K562 (cell line): ENCODE results near the gene IL27RA. TPM values are rescaled to one million over a fixed set of nuclear protein-coding genes. Genes with fewer than 3 reads are reported as not detected.
A peak's percentile ranks its signal among the peaks of the same experiment; 100 is the strongest.

ENCODE experiments used
- ATAC-seq: fragments of 200-7000 bp; cut with Tn5 transposase; 3 replicates; pipeline ENCODE4 v1.9.1; 2020; ENCODE audit warnings: moderate library complexity
- Bru-seq: library from RNA; stranded (reverse); fragments of 400-500 nt; gene quantifications from one replicate; lab custom pipeline; 2021; lab: Mats Ljungman, UMichigan
- BruChase-seq, 2 experiments: library from RNA; stranded (reverse); fragments of 400-500 nt; gene quantifications; one replicate each; lab custom pipeline; 2021; lab: Mats Ljungman, UMichigan
- BruUV-seq: library from RNA; stranded (reverse); fragments of 400-500 nt; replicated peaks from 2 replicates; lab custom pipeline; 2021; lab: Mats Ljungman, UMichigan
- CTCF ChIA-PET: fragments of 300-600 bp; formaldehyde crosslinking; extraction: SDS; loops from one replicate; lab custom pipeline; 2021; ENCODE audit warnings: low intra/inter-chr PET ratio; lab: Yijun Ruan, JAX
- POLR2A ChIA-PET: fragments of 300-600, 350-650 bp; sonication (Branson Sonifier 250); formaldehyde crosslinking; extraction: SDS; loops from one replicate; lab custom pipeline; 2021; ENCODE audit warnings: antibody characterized with exemption, inconsistent platforms; lab: Yijun Ruan, JAX
- DNase-seq, 4 experiments: peaks; one replicate each; pipeline versions ENCODE4 v3.0.0 to v3.0.0-alpha.2; 2011 to 2018; ENCODE audit warnings: low spot score in 3 of 4, mixed read lengths in 3 of 4; ENCODE audit errors: extremely low read depth in 1 of 4
- FAIRE-seq: peaks from 2 replicates; lab custom pipeline; 2011; peaks lifted over from hg19 to GRCh38; lab: Jason Lieb, UNC
- H2AFZ ChIP-seq: 2 replicates; pipeline ENCODE4 v1.6.0; 2011; ENCODE audit warnings: low read depth, low read length, control low read depth, inconsistent platforms
- H3K27ac ChIP-seq: fragments of 200-600 bp; 3 replicates; pipeline ENCODE4 v1.8.0; 2011; ENCODE audit warnings: low read depth, mild to moderate bottlenecking, control low read depth, inconsistent platforms, low read length, moderate library complexity, mixed read lengths; ENCODE audit errors: extremely low read depth
- H3K27me3 ChIP-seq, 2 experiments: fragments of 300-600 bp in 1 of 2; 2 replicates in 1 of 2; 3 replicates in 1 of 2; pipeline versions ENCODE4 v1.6.0 to v1.8.0; 2011; ENCODE audit warnings: inconsistent platforms in 2 of 2, low read length in 2 of 2, mild to moderate bottlenecking in 1 of 2, mixed read lengths in 1 of 2, moderate library complexity in 1 of 2; ENCODE audit not compliant: control insufficient read depth in 2 of 2, insufficient read depth in 2 of 2
- H3K36me3 ChIP-seq: fragments of 300-600 bp; 3 replicates; pipeline ENCODE4 v1.8.0; 2011; ENCODE audit warnings: mild to moderate bottlenecking, low read length, inconsistent platforms; ENCODE audit not compliant: control insufficient read depth, insufficient read depth
- H3K4me1 ChIP-seq, 2 experiments: fragments of 200-600 bp in 1 of 2; replicated peaks in 1 of 2; 2 replicates in 1 of 2; 3 replicates in 1 of 2; pipeline versions ENCODE4 v1.5.1 to v1.8.0; 2011; ENCODE audit warnings: inconsistent platforms in 2 of 2, low read length in 2 of 2, mild to moderate bottlenecking in 1 of 2, mixed read lengths in 1 of 2, moderate library complexity in 1 of 2; ENCODE audit not compliant: control insufficient read depth in 2 of 2, insufficient read depth in 2 of 2
- H3K4me2 ChIP-seq: 2 replicates; pipeline ENCODE4 v1.6.1; 2011; ENCODE audit warnings: low read length, control low read depth, inconsistent platforms, mixed read lengths; ENCODE audit not compliant: insufficient read depth
- H3K4me3 ChIP-seq: fragments of 200-600 bp; sonication (generic), shearing (Covaris generic); 2 replicates; pipeline ENCODE4 v1.5.1; 2016; ENCODE audit warnings: control low read depth, inconsistent platforms
- H3K79me2 ChIP-seq: fragments of 200-600 bp; 3 replicates; pipeline ENCODE4 v1.8.0; 2011; ENCODE audit warnings: low read length, inconsistent platforms; ENCODE audit not compliant: control insufficient read depth, insufficient read depth
- H3K9ac ChIP-seq, 2 experiments: 2 replicates each; pipeline versions ENCODE4 v1.6.0 to v1.6.1; 2011; ENCODE audit warnings: low read depth in 2 of 2, low read length in 2 of 2, control low read depth in 1 of 2, inconsistent platforms in 1 of 2, mild to moderate bottlenecking in 1 of 2, mixed read lengths in 1 of 2; ENCODE audit not compliant: insufficient read depth in 1 of 2
- H3K9me1 ChIP-seq: one replicate; pipeline ENCODE4 v1.6.0; 2011; ENCODE audit warnings: inconsistent platforms, mild to moderate bottlenecking, low read length, moderate library complexity; ENCODE audit not compliant: control insufficient read depth, insufficient read depth
- H3K9me3 ChIP-seq: replicated peaks from 2 replicates; pipeline ENCODE4 v1.5.1; 2011; ENCODE audit warnings: low read depth, low read length, inconsistent platforms; ENCODE audit not compliant: control insufficient read depth, insufficient read depth
- H4K20me1 ChIP-seq: replicated peaks from 2 replicates; pipeline ENCODE4 v1.6.1; 2011; ENCODE audit warnings: low read length, inconsistent platforms, mixed read lengths; ENCODE audit not compliant: control insufficient read depth, insufficient read depth
- E2F8 ChIP-seq: fragments of 450-650 bp; IDR thresholded peaks from 2 replicates; pipeline ENCODE4 v1.7.1; 2018; ENCODE audit warnings: mild to moderate bottlenecking, low read depth; ENCODE audit not compliant: partially characterized antibody
- HCFC1 ChIP-seq: IDR thresholded peaks from 2 replicates; pipeline ENCODE4 v1.6.1; 2012; ENCODE audit warnings: low read depth, low read length, improper control_type of control experiment
- HNRNPL ChIP-seq: fragments of 200-400 bp; formaldehyde crosslinking; IDR thresholded peaks from 2 replicates; pipeline ENCODE4 v1.6.1; 2017; ENCODE audit warnings: low read depth, mild to moderate bottlenecking, low read length
- ID3 ChIP-seq, 2 experiments: fragments of 250-450 bp in 1 of 2; fragments of 450-650 bp in 1 of 2; sonication (Bioruptor Pico) in 1 of 2; IDR thresholded peaks; 2 replicates each; pipeline versions ENCODE4 v1.6.1 to v1.8.0; 2016 to 2021; ENCODE audit warnings: mild to moderate bottlenecking in 2 of 2, moderate library complexity in 2 of 2, missing compliant biosample characterization in 1 of 2, missing genetic modification characterization in 1 of 2
- JUN ChIP-seq, 2 experiments: sonication (generic) in 1 of 2; formaldehyde crosslinking in 1 of 2; IDR thresholded peaks; 2 replicates each; pipeline versions ENCODE4 v1.6.1 to v1.8.0; 2012 to 2022; ENCODE audit warnings: borderline replicate concordance in 2 of 2, mild to moderate bottlenecking in 2 of 2, improper control_type of control experiment in 1 of 2, low read depth in 1 of 2, low read length in 1 of 2, missing genetic modification reagents in 1 of 2
- PCBP2 ChIP-seq: fragments of 200-400 bp; formaldehyde crosslinking; IDR thresholded peaks from 2 replicates; pipeline ENCODE4 v1.6.1; 2018; ENCODE audit warnings: low read length, low read depth, mild to moderate bottlenecking, moderate library complexity; ENCODE audit not compliant: poor library complexity, severe bottlenecking
- TEAD1 ChIP-seq, 2 experiments: fragments of 450-650 bp in 1 of 2; sonication (generic) in 1 of 2; formaldehyde crosslinking; IDR thresholded peaks; 2 replicates each; pipeline versions ENCODE4 v1.4.0 to v1.8.0; 2020 to 2022; ENCODE audit warnings: mild to moderate bottlenecking in 2 of 2, missing genetic modification reagents in 1 of 2
- U2AF1 ChIP-seq: fragments of 200-400 bp; formaldehyde crosslinking; optimal IDR thresholded peaks from 2 replicates; pipeline ENCODE3; 2017; ENCODE audit warnings: mild to moderate bottlenecking, low read depth, low read length, moderate library complexity
- ZNF282 ChIP-seq: sonication (generic); formaldehyde crosslinking; IDR thresholded peaks from 2 replicates; pipeline ENCODE4 v1.8.1; 2023; ENCODE audit warnings: missing genetic modification reagents
- WGBS: fragments of 100-300 bp; shearing (Covaris generic); methylation state at CpG from one replicate; pipeline ENCODE4 v1.1.6; 2016; ENCODE audit warnings: low coverage, mixed read lengths; ENCODE audit not compliant: insufficient coverage; ENCODE audit errors: missing lambda C conversion rate; 5-methylcytosine and 5-hydroxymethylcytosine counted together
- in situ Hi-C: fragments of 300-500 bp; cut with MboI; formaldehyde crosslinking; loops from 4 replicates; pipeline ENCODE4 v1.15.0; 2018; ENCODE audit warnings: inconsistent platforms, mixed read lengths
- intact Hi-C: fragments of 100-400 bp; cut with micrococcal nuclease; formaldehyde crosslinking; loops from 2 replicates; pipeline ENCODE4 v1.14.2; 2022
- long read RNA-seq, 3 experiments: library from polyadenylated mRNA in 2 of 3; library from RNA in 1 of 3; unstranded in 2 of 3; stranded (forward) in 1 of 3; transcript quantifications; one replicate each; pipeline ENCODE4 v2.0.0, GENCODE V29; 2019 to 2022
- polyA minus RNA-seq, 3 experiments: library from RNA; depleted of rRNA, polyadenylated mRNA; stranded (reverse); fragments of >200 nt; gene quantifications; 2 replicates each; pipeline ENCODE4 v1.2.3, GENCODE V29; 2011
- polyA plus RNA-seq, 8 experiments: library from polyadenylated mRNA; depleted of rRNA in 4 of 8; stranded (reverse) in 5 of 8; unstranded in 3 of 8; fragments of >200 nt; fragmentation: Nextera tagmentation in 2 of 8; fragmentation: Illumina TruSeq in 1 of 8; extraction: Ambion mirVana in 2 of 8; extraction: Trizol in 1 of 8; gene quantifications; 2 replicates each; pipeline versions ENCODE4 v1.2.1 to v1.2.3, GENCODE V29; 2011 to 2014; ENCODE audit warnings: inconsistent platforms in 1 of 8, missing spikeins in 1 of 8
- total RNA-seq, 7 experiments: library from RNA; depleted of rRNA in 6 of 7; stranded (reverse); fragments of >200 nt in 6 of 7; fragmentation: Illumina TruSeq in 2 of 7; extraction: Trizol in 2 of 7; gene quantifications; 2 replicates each; pipeline versions ENCODE4 v1.2.1 to v1.2.3, GENCODE V29; 2011 to 2021; ENCODE audit warnings: low replicate concordance in 1 of 7

Gene IL27RA
- 10.9 and 28.8 TPM in 2 replicates for total RNA-seq (2011; cell fraction: chromatin; rRNA removed; ENCODE audit: low replicate concordance)
- 34.2 and 45.7 TPM in 2 replicates for total RNA-seq (2011; cell fraction: nucleolus; rRNA removed)
- total RNA-seq (2011; cell fraction: nucleoplasm; rRNA removed), result 19.0 and 24.8 TPM in 2 replicates
- 11.6 and 12.6 TPM in 2 replicates for total RNA-seq (2014; rRNA removed)
- 6.3 and 7.0 TPM in 2 replicates for total RNA-seq (2014; rRNA removed; fragmentation: Illumina TruSeq; extraction: Trizol)
- 8.6 and 8.8 TPM in 2 replicates for total RNA-seq (2015; rRNA removed; fragmentation: Illumina TruSeq; extraction: Trizol)
- 15.2 and 15.9 TPM in 2 replicates for total RNA-seq (2021)
- 14.1 and 15.9 TPM in 2 replicates for polyA plus RNA-seq (2011; rRNA removed)
- polyA plus RNA-seq (2011; cell fraction: cytosol; rRNA removed), result 9.7 and 22.4 TPM in 2 replicates
- polyA plus RNA-seq (2011; cell fraction: nucleus; rRNA removed), result 7.8 and 13.8 TPM in 2 replicates
- polyA plus RNA-seq (2012), result 12.8 and 16.0 TPM in 2 replicates
- polyA plus RNA-seq (2014; fragmentation: Illumina TruSeq; extraction: Trizol), result 12.5 and 13.3 TPM in 2 replicates
- 1 to 10 TPM; 1.9 to 2.1 TPM for polyA plus RNA-seq (2014; fragmentation: Nextera tagmentation; extraction: Ambion mirVana)
- 10.6 and 12.0 TPM in 2 replicates for polyA plus RNA-seq (2014; rRNA removed)
- polyA minus RNA-seq (2011; rRNA and poly(A)+ RNA removed), result 4.5 and 7.4 TPM in 2 replicates
- 5.3 and 8.4 TPM in 2 replicates for polyA minus RNA-seq (2011; cell fraction: cytosol; rRNA and poly(A)+ RNA removed)
- 2.8 and 3.9 TPM in 2 replicates for polyA minus RNA-seq (2011; cell fraction: nucleus; rRNA and poly(A)+ RNA removed)
- Bru-seq, nascent RNA, result percentile 45 among the genes with signal in this experiment
- percentile 51 among the genes with signal in this experiment for BruChase-seq, experiment 1, labeled RNA remaining after a 2-hour chase
- percentile 51 among the genes with signal in this experiment for BruChase-seq, experiment 2, labeled RNA remaining after a 6-hour chase
- long read RNA-seq, experiment 1, transcript IL27RA-201 (14 exons, 2,962 nt), result major isoform, 43 of 113 reads
- long read RNA-seq, experiment 1, partial matches to known transcripts, result 60 of 113 reads
- long read RNA-seq, experiment 1, other reads (novel, unspliced or antisense), result 10 of 113 reads
- long read RNA-seq, experiment 2, transcript IL27RA-201 (14 exons, 2,962 nt), result major isoform, 12 of 25 reads
- long read RNA-seq, experiment 2, partial matches to known transcripts, result 10 of 25 reads
- long read RNA-seq, experiment 2, other reads (novel, unspliced or antisense), result 3 of 25 reads
- long read RNA-seq, experiment 3, transcript IL27RA-201 (14 exons, 2,962 nt), result major isoform, 12 of 18 reads
- long read RNA-seq, experiment 3, partial matches to known transcripts, result 3 of 18 reads
- long read RNA-seq, experiment 3, other reads (novel, unspliced or antisense), result 3 of 18 reads

GRCh38 chr19:14031719-14032480 lies at the start of gene IL27RA:
Gene IL27RA (plus strand): TSS chr19:14031762. CDS start chr19:14031873, 111 bp downstream.
- FAIRE-seq, result peak; percentile 69
- peak within 1 kb of the TSS; percentile 81 for H3K27ac ChIP-seq
- H4K20me1 ChIP-seq, result no peaks in the 10 kb centered on the region
- H3K4me2 ChIP-seq, result peak within 1 kb of the TSS; percentile 82
- H3K9ac ChIP-seq, result peak within 1 kb of the TSS; percentile 91 to 99
- no peaks in the 10 kb centered on the region for H3K9me3 ChIP-seq
- 1% methylated on average over 45 of the region's 63 CpGs for WGBS
- TSS peak; percentile 60 for BruUV-seq
- H3K36me3 ChIP-seq, result no peaks in the 10 kb centered on the region
- H3K79me2 ChIP-seq, result peaks cover 7% of the 10 kb centered on the region; the same call in 1 of the 3 replicates
- peak; percentile 79 to 88 (median 82) for DNase-seq
- H3K4me3 ChIP-seq, result peak within 1 kb of the TSS; percentile 56
- ChIA-PET POLR2A (interaction anchor here (0.6 to 2.2 kb wide), 9 partner anchors 10 to 374 kb away, joined by 3 to 21 read pairs (median 4); partner anchors contain the start of gene RFX1), CTCF (interaction anchor here (1.4 to 2.2 kb wide), 2 partner anchors 151 to 152 kb away, joined by 6 read pairs; no protein-coding TSS in a partner anchor)
- peaks cover 20 to 47% of the 10 kb centered on the region in 2 experiments; a peak in 4 of 5 replicates for H3K4me1 ChIP-seq
- H3K27me3 ChIP-seq, result no peaks in the 10 kb centered on the region
- in situ Hi-C loops, result no loop called here
- no peaks in the 10 kb centered on the region for H3K9me1 ChIP-seq
- intact Hi-C loops, result loop anchor here (1.0 to 10.0 kb wide), 2 partner anchors 77 to 152 kb away; partner anchors contain the start of gene DCAF15
- peak; percentile 83 for ATAC-seq
- peak within 1 kb of the TSS; percentile 98 for H2AFZ ChIP-seq
- TF ChIP-seq ID3 (CRISPR knock-in tag; IDR thresholded peaks at IDR 0.05), result no peak
- peak; percentile 83; the same call in 1 of the 2 replicates for TF ChIP-seq ID3 (tag; IDR thresholded peaks at IDR 0.05)
- TF ChIP-seq TEAD1 (CRISPR knock-in tag; IDR thresholded peaks at IDR 0.05), result peak in 1 of 2 experiments; percentile 59; a peak in 1 of 4 replicates
- TF ChIP-seq JUN (IDR thresholded peaks at IDR 0.05; ENCODE audit: borderline replicate concordance, low read depth, low read length), result peak; percentile 12; the same call in 1 of the 2 replicates
- no peak for TF ChIP-seq JUN (CRISPR knock-in tag; IDR thresholded peaks at IDR 0.05; ENCODE audit: borderline replicate concordance)
- TF ChIP-seq PCBP2, result no peak
- TF ChIP-seq ZNF282 (CRISPR knock-in tag), result no peak
- peak; percentile 64; the same call in 1 of the 2 replicates for TF ChIP-seq HNRNPL
- TF ChIP-seq E2F8, result no peak
- TF ChIP-seq U2AF1, result peak; percentile 60
- TF ChIP-seq HCFC1, result peak; percentile 6; the same call in 1 of the 2 replicates
